Coronary artery (tissue), 2 donors: ENCODE results near the gene MRPS9.

Experiments used
- DNase-seq: peaks from one replicate; pipeline ENCODE4 v3.0.0-alpha.2; 2017; ENCODE audit warnings: low spot score
- H3K27ac ChIP-seq, 2 donors: fragments of 200-600 bp; sonication (generic); one replicate each; pipeline ENCODE4 v1.5.1; 2016 to 2019
- H3K4me3 ChIP-seq: fragments of 200-600 bp; sonication (generic); 2 replicates; pipeline ENCODE4 v1.5.1; 2016; ENCODE audit warnings: mild to moderate bottlenecking, moderate library complexity
- CTCF ChIP-seq: fragments of 200-600 bp; sonication (generic); IDR thresholded peaks from one replicate; pipeline ENCODE4 v1.5.1; 2019; ENCODE audit warnings: antibody characterized with exemption

Gene MRPS9

DNA sequence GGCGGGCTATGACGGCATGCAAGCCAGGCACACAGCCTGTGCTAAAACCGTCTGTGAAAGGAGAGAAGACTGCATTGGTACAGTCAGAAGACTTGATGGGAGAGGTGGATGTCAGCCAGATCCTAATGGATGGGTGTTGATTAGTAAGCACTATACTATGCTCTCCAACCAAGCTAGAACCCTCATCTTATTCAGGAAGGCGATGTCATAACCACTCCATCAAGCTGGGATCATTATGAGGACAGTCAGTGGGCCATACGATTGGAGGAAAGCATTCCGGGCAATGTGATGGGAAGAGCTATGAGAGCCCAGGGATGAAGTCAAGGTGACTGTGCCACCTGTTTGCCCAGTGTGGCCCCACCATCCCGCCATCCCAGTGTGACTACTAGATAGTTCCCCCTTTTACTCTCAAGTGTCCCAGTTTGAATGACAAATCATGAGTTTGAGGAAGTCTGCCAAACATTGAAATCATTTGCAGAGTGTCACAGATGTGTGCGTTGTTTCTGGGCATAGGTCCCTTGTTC lies 66.4 kb downstream of the MRPS9 start:
- Histone ChIP-seq H3K27ac (no peak overlapping the region), H3K4me3 (no peak overlapping the region)
- no peak for DNase-seq
- no peak for TF ChIP-seq CTCF

- DNase-seq = no peak
- no peak overlapping the region for H3K27ac ChIP-seq
- TF ChIP-seq CTCF = no peak
- no peak overlapping the region for H3K4me3 ChIP-seq
Measured at GRCh38 chr2:105110295-105110829, 72.5 kb downstream of the MRPS9 start.

GRCh38 chr2:105111365-105112150 lies 73.7 kb downstream of the MRPS9 start:
- no peak for DNase-seq
- H3K27ac ChIP-seq = no peak overlapping the region
- H3K4me3 ChIP-seq = no peak overlapping the region
- TF ChIP-seq CTCF = no peak

DNA sequence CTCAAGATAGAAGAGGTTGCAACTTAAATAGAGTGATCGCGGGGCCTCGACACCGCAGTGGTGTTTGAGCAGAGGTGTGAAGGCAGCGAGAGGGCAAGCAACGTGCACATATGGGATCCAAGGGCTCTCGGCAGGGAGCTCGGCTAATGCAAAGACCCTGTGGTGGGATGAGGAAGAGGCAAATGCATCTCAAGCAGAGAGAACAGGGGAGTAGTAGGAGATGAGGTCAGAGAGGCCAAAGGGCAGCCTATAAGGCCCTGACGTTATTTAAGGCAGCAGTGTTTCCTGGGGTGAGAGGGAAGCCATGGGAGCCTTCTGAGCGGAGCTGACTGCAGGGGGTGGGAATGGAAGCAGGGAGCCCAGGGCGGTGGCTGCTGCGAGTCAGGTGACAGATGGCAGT lies 74.5 kb downstream of the MRPS9 start:
- H3K4me3 ChIP-seq = no peak overlapping the region
- no peak for DNase-seq
- no peak overlapping the region for H3K27ac ChIP-seq
- no peak for TF ChIP-seq CTCF

GRCh38 chr2:105113616-105114291 lies 75.9 kb downstream of the MRPS9 start:
- no peak overlapping the region for H3K27ac ChIP-seq
- no peak overlapping the region for H3K4me3 ChIP-seq
- TF ChIP-seq CTCF = no peak
- no peak for DNase-seq

DNA sequence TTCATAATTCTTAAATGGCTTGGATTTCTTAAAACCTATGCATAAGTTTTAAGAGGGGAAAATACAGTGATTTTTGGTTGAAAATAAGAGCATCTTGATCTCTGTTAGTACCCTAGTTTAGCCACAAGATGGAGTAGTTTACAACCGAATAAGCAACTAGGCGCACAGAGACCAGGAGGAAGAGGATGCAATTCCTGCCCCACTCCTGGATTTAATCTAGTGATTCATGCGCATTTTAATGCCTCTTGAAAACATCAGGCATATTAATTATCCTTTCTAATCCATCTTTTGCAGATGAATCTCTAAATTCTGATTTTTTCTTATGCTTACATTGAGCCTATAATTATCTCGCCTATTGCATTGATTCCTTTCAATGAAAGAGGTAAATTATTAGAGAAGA lies 76.7 kb downstream of the MRPS9 start:
- peak; percentile 58 for TF ChIP-seq CTCF
- Histone ChIP-seq H3K27ac (no peak overlapping the region), H3K4me3 (no peak overlapping the region)
- no peak for DNase-seq
